Uterine smooth muscle cell (primary cell): ENCODE data around the gene FAM162A. TPM values are rescaled to one million over a fixed set of nuclear protein-coding genes. Genes with fewer than 3 reads are reported as not detected.

Experiments
- total RNA-seq: library from RNA; depleted of rRNA; stranded (reverse); fragments of >200 nt; gene quantifications from 2 replicates; pipeline ENCODE4 v1.2.3, GENCODE V29; 2014

FAM162A gene
- total RNA-seq, result 12.0 and 18.0 TPM in 2 replicates

GRCh38 chr3:122383771-122384697 lies at the start of gene FAM162A:
TSS of gene FAM162A (plus strand) at chr3:122384182. CDS start at chr3:122384266, 84 bp downstream.

GRCh38 chr3:122382888-122383666 lies 905 bp upstream of the FAM162A start, which contains the start of gene MIX23:
TSS of gene MIX23 (minus strand) at chr3:122383231. CDS start at chr3:122383224, 7 bp downstream.

DNA sequence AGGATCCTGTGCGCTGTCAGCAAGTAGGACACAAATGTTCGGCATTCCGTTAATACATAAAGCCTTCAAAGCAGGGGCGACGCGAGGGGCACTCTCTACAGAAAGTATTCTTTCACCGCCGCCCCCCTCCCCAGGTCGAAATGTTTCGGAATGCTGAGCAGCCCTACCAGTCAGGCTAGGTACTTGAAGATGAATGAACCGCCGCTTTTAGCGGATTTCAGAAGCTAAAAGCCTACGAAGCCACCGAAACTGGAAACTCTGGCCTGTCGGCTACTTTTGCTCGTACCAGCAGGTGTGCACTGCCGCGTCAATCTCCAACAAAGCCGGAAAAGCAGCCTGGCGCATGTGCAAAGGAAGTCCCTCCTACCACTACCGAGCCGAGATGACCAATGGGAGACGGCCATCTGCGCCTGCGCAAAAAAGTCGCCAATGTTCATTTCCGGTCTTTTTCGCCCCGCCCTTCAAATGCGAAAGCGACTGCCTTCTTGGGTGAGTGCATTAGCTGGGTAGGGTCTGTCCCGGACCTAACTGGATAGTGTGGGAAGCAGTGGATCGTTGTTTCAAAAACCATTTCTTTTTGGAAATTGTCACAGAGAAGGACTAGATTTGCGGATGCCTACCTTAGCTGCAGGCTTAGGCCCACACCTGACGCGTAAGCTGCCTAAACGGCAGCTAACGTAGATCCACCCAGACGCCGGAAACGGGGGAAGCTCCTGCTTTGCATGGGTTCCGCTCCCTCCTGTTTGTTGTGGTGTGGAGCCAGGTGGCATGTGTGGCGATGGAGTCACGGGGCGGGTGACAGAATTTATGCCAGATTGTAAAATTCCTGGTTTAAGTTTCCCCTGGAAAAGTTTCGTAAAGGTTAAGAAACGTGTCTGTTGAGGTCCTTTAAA lies 32.0 kb downstream of the FAM162A start, which contains the start of gene WDR5B:
Gene WDR5B, minus strand, starts transcription at position 301 of the 893 bp plus-strand sequence. CDS start 534 bp downstream, outside the sequence.

Other genes with a start within 250 kb of the FAM162A start
- gene CASR, start 200.5 kb upstream of the FAM162A start, total RNA-seq, result not detected in 2 replicates
- 0.11 and 1.1 TPM in 2 replicates for gene CSTA, start 58.9 kb upstream of the FAM162A start, total RNA-seq
- 31.7 and 48.6 TPM in 2 replicates for gene MIX23, start 951 bp upstream of the FAM162A start, total RNA-seq
- 5.5 and 5.9 TPM in 2 replicates for gene WDR5B, start 31.9 kb downstream of the FAM162A start, total RNA-seq
- gene KPNA1, start 130.8 kb downstream of the FAM162A start, total RNA-seq, result 34.5 and 54.9 TPM in 2 replicates
- 23.0 and 23.7 TPM in 2 replicates for gene PARP9, start 180.1 kb downstream of the FAM162A start, total RNA-seq
- 15.5 and 19.5 TPM in 2 replicates for gene DTX3L, start 180.2 kb downstream of the FAM162A start, total RNA-seq
- under 0.01 and 0.11 TPM in 2 replicates for gene PARP15, start 193.5 kb downstream of the FAM162A start, total RNA-seq